Prostate gland (tissue), 2 donors: ENCODE results near the gene BZW2. TPM values are rescaled to one million over a fixed set of nuclear protein-coding genes. Genes with fewer than 3 reads are reported as not detected.

Experiments used
- DNase-seq: peaks from one replicate; pipeline ENCODE4 v3.0.0-alpha.2; 2019; ENCODE audit warnings: low spot score
- H3K27ac ChIP-seq, 2 donors: fragments of 200-600 bp; sonication (generic); 2 replicates each; pipeline ENCODE4 v1.5.1; 2017 to 2019
- H3K27me3 ChIP-seq: fragments of 200-600 bp; sonication (generic); replicated peaks from 2 replicates; pipeline ENCODE4 v1.5.1; 2019; ENCODE audit not compliant: insufficient read depth
- H3K36me3 ChIP-seq, 2 donors: fragments of 200-600 bp; sonication (generic); 1 replicate in 1 of 2; 2 replicates in 1 of 2; pipeline versions ENCODE4 v1.5.1 to v1.8.1; 2017 to 2019
- H3K4me1 ChIP-seq: fragments of 200-600 bp; sonication (generic); replicated peaks from 2 replicates; pipeline ENCODE4 v1.5.1; 2019
- H3K4me3 ChIP-seq, 2 donors: fragments of 200-600 bp; sonication (generic); 2 replicates each; pipeline ENCODE4 v1.5.1; 2017 to 2019
- H3K9me3 ChIP-seq: fragments of 200-600 bp; sonication (generic); 2 replicates; pipeline ENCODE4 v1.5.1; 2017
- CTCF ChIP-seq, 4 experiments: fragments of 200-600 bp in 2 of 4; fragments of 450-650 bp in 2 of 4; sonication (generic) in 2 of 4; IDR thresholded peaks; 1 replicate in 3 of 4; 2 replicates in 1 of 4; pipeline ENCODE4 v1.5.1; 2016 to 2019; ENCODE audit warnings: antibody characterized with exemption in 4 of 4, mild to moderate bottlenecking in 2 of 4, moderate library complexity in 2 of 4
- POLR2A ChIP-seq: fragments of 450-650 bp; IDR thresholded peaks from one replicate; pipeline ENCODE4 v1.6.1; 2016; ENCODE audit warnings: antibody characterized with exemption, mild to moderate bottlenecking
- POLR2AphosphoS5 ChIP-seq: sonication (generic); formaldehyde crosslinking; IDR thresholded peaks from one replicate; pipeline ENCODE4 v1.6.1; 2017; ENCODE audit warnings: antibody characterized with exemption
- WGBS: methylation state at CpG from one replicate; pipeline ENCODE4 v1.1.5; 2018; 5-methylcytosine and 5-hydroxymethylcytosine counted together
- intact Hi-C: fragments of 100-400 bp; cut with DNase I; formaldehyde crosslinking; loops from one replicate; pipeline ENCODE4 v1.14.2; 2022
- total RNA-seq, 2 donors: library from RNA; depleted of rRNA; stranded (reverse); fragments of >200 nt; gene quantifications; one replicate each; pipeline ENCODE4 v1.1.0, GENCODE V29; 2016

BZW2 gene
- total RNA-seq, 2 donors from 2014 or later: 31.0 to 33.5 TPM

- Histone ChIP-seq H3K4me3 (no peak overlapping the region), H3K27ac (peak overlapping the region; percentile 74 to 75), H3K27me3 (no peaks in the 10 kb centered on the region), H3K9me3 (no peaks in the 10 kb centered on the region), H3K4me1 (peaks cover 5% of the 10 kb centered on the region), H3K36me3 (no peaks in the 10 kb centered on the region)
- intact Hi-C loops: no loop called here
- WGBS: 93% methylated on average over 5 of the region's 5 CpGs
- no peak for DNase-seq
- TF ChIP-seq POLR2AphosphoS5 (no peak), CTCF (IDR thresholded peaks at IDR 0.05) (no peak), POLR2A (no peak)
Observed at GRCh38 chr7:16668978-16669377, 23.0 kb downstream of the BZW2 start.

DNA sequence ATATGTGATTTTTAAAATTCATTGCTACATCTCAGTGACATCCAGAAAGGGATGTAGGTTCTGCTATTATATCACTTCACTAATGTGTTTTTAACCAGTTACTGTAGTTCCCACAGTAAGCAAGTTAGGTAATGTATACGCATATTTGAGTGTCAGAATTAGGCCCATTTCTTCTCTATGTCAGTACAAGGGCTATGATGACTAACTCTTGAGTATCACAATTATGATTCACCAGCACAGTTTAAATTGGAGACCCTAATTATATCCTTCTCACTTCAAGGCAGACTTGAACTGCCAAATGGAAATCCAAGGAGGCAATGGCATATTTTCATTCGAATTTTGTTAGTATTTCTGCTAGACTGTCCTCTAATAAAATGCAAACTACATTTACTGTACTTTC lies 23.6 kb downstream of the BZW2 start:
- intact Hi-C loops: no loop called here
- 85% methylated on average over 2 of the region's 2 CpGs for WGBS
- H3K27ac ChIP-seq: no peak overlapping the region

DNA sequence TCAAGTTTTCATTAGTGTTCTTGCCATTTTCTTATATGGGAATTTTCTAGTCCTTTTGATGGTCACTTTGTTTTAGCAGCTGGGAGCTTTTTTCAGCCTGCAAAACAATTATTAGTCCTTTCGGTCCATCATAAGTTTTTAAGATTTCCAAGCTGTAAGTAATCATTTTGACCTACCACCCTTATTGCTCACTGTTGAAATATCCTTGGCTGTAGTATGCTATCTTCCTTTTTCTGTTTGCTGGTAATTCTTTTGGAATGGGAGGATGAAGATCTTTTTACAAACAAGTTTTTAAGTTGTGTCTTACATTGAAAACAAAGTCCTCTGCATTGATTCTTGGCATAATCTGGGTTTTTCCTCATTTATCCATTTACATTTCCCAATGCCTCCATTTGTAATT lies 24.0 kb downstream of the BZW2 start:
- 84% methylated on average over 1 of the region's 1 CpG for WGBS

More for the DNA sequence above, 23.6 kb downstream of the BZW2 start:
- Histone ChIP-seq H3K4me1 (peaks cover 5% of the 10 kb centered on the region), H3K36me3 (no peaks in the 10 kb centered on the region), H3K4me3 (no peak overlapping the region), H3K9me3 (no peaks in the 10 kb centered on the region), H3K27me3 (no peaks in the 10 kb centered on the region)
- TF ChIP-seq CTCF (IDR thresholded peaks at IDR 0.05) (no peak), POLR2AphosphoS5 (no peak), POLR2A (no peak)
- DNase-seq: no peak

GRCh38 chr7:16670731-16671344 lies 24.9 kb downstream of the BZW2 start:
- Histone ChIP-seq H3K27me3 (no peaks in the 10 kb centered on the region), H3K9me3 (no peaks in the 10 kb centered on the region), H3K36me3 (no peaks in the 10 kb centered on the region), H3K4me3 (no peak overlapping the region), H3K4me1 (peaks cover 5% of the 10 kb centered on the region), H3K27ac (no peak overlapping the region)
- DNase-seq: no peak
- intact Hi-C loops: no loop called here
- TF ChIP-seq CTCF (IDR thresholded peaks at IDR 0.05): no peak
- TF ChIP-seq POLR2A: no peak
- TF ChIP-seq POLR2AphosphoS5: no peak
- 94% methylated on average over 4 of the region's 4 CpGs for WGBS

More for the DNA sequence above, 24.0 kb downstream of the BZW2 start:
- no peak for DNase-seq
- Histone ChIP-seq H3K4me3 (no peak overlapping the region), H3K9me3 (no peaks in the 10 kb centered on the region), H3K27me3 (no peaks in the 10 kb centered on the region), H3K27ac (no peak overlapping the region), H3K36me3 (no peaks in the 10 kb centered on the region), H3K4me1 (peaks cover 5% of the 10 kb centered on the region)
- intact Hi-C loops: no loop called here
- no peak for TF ChIP-seq POLR2A
- TF ChIP-seq POLR2AphosphoS5: no peak
- no peak for TF ChIP-seq CTCF (IDR thresholded peaks at IDR 0.05)

GRCh38 chr7:16671811-16672210 lies 25.8 kb downstream of the BZW2 start:
- Histone ChIP-seq H3K9me3 (no peaks in the 10 kb centered on the region), H3K4me3 (no peak overlapping the region), H3K4me1 (peaks cover 5% of the 10 kb centered on the region), H3K36me3 (no peaks in the 10 kb centered on the region), H3K27ac (no peak overlapping the region), H3K27me3 (no peaks in the 10 kb centered on the region)
- intact Hi-C loops: no loop called here
- TF ChIP-seq POLR2A (no peak), POLR2AphosphoS5 (no peak), CTCF (IDR thresholded peaks at IDR 0.05) (no peak)
- WGBS: 97% methylated on average over 3 of the region's 3 CpGs
- DNase-seq: no peak
